ENCODE data around the gene AUNIP.

DNA sequence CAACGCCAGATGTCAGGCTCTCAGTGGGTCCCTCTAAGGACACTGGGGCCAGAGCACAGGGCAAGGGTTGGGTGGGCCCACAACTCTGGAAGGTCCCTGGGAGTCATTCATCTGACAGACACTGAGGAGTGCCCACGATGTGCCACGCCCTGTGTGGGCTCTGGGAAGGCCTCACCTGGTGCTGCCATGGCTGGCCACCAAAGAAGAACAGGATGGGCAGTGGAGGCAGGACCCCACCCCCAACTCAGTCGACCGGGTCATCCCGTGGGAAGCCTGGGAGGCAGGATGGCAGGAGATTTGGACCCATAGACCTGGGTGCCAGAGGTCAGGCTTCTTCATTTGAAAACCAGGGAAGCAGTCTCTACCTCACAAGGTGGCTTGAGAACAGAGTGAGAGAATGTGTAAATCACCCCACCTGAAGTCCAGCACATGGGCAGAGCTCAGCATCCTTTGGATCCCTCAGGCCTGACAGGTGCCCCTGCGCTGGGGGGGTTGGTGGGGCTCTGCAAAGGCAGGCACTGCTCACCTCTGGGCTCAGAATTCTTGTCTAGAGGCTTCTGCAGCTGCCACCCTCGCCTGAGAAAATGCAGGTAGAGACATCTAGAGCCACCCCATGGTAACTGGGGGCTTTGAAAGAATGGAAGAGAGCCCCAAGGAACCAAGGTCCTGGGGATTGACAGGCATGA, 60.4 kb downstream of the AUNIP start:
- no peak for TF ChIP-seq EZH2 (IDR thresholded peaks at IDR 0.05; ENCODE audit: low read depth)
- TF ChIP-seq, protein P1, sequence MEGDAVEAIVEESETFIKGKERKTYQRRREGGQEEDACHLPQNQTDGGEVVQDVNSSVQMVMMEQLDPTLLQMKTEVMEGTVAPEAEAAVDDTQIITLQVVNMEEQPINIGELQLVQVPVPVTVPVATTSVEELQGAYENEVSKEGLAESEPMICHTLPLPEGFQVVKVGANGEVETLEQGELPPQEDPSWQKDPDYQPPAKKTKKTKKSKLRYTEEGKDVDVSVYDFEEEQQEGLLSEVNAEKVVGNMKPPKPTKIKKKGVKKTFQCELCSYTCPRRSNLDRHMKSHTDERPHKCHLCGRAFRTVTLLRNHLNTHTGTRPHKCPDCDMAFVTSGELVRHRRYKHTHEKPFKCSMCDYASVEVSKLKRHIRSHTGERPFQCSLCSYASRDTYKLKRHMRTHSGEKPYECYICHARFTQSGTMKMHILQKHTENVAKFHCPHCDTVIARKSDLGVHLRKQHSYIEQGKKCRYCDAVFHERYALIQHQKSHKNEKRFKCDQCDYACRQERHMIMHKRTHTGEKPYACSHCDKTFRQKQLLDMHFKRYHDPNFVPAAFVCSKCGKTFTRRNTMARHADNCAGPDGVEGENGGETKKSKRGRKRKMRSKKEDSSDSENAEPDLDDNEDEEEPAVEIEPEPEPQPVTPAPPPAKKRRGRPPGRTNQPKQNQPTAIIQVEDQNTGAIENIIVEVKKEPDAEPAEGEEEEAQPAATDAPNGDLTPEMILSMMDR (conservative IDR thresholded peaks at IDR 0.05) = no peak

Measured in PC-9 (cell line).